GM23338 (cell line): Measurements from ENCODE around the gene OS9. TPM values are rescaled to one million over a fixed set of nuclear protein-coding genes. Genes with fewer than 3 reads are reported as not detected.

ENCODE experiments used
- ATAC-seq: fragments of 200-7000 bp; cut with Tn5 transposase; 3 replicates; pipeline ENCODE4 v1.9.1; 2020
- DNase-seq: peaks from one replicate; pipeline ENCODE4 v3.0.0-alpha.2; 2015; ENCODE audit warnings: low spot score
- H2AFZ ChIP-seq: fragments of 200-600 bp; sonication (generic); 2 replicates; pipeline ENCODE4 v1.8.0; 2016; ENCODE audit warnings: antibody characterized with exemption, mild to moderate bottlenecking, moderate library complexity
- H3F3A ChIP-seq: fragments of 200-600 bp; sonication (generic); replicated peaks from 2 replicates; pipeline ENCODE4 v1.8.0; 2017; ENCODE audit warnings: antibody characterized with exemption, mixed run types, low read depth
- H3K27ac ChIP-seq: fragments of 200-600 bp; sonication (generic); 2 replicates; pipeline ENCODE4 v1.6.1; 2016; ENCODE audit warnings: low read depth
- H3K27me3 ChIP-seq: fragments of 200-600 bp; sonication (generic); 2 replicates; pipeline ENCODE4 v1.8.0; 2016; ENCODE audit warnings: mild to moderate bottlenecking, mixed run types, moderate library complexity; ENCODE audit not compliant: insufficient read depth
- H3K36me3 ChIP-seq: fragments of 200-600 bp; sonication (generic); 2 replicates; pipeline ENCODE4 v1.8.0; 2016; ENCODE audit warnings: mild to moderate bottlenecking; ENCODE audit not compliant: insufficient read depth
- H3K4me1 ChIP-seq: fragments of 200-600 bp; sonication (generic); 2 replicates; pipeline ENCODE4 v1.8.0; 2016; ENCODE audit warnings: mild to moderate bottlenecking, moderate library complexity; ENCODE audit not compliant: insufficient read depth
- H3K4me2 ChIP-seq: fragments of 200-600 bp; sonication (generic); 2 replicates; pipeline ENCODE4 v1.7.1; 2017; ENCODE audit warnings: mixed run types
- H3K4me3 ChIP-seq: fragments of 200-600 bp; sonication (generic); 2 replicates; pipeline ENCODE4 v1.6.1; 2016; ENCODE audit warnings: mixed run types
- H3K79me2 ChIP-seq: fragments of 200-600 bp; sonication (generic); replicated peaks from 2 replicates; pipeline ENCODE4 v1.8.0; 2017; ENCODE audit warnings: mild to moderate bottlenecking; ENCODE audit not compliant: insufficient read depth
- H3K9me2 ChIP-seq: fragments of 200-600 bp; sonication (generic); 2 replicates; pipeline ENCODE4 v1.8.0; 2017; ENCODE audit not compliant: insufficient read depth
- H4K20me1 ChIP-seq: fragments of 200-600 bp; sonication (generic); replicated peaks from 2 replicates; pipeline ENCODE4 v1.8.0; 2017; ENCODE audit warnings: mild to moderate bottlenecking; ENCODE audit not compliant: insufficient read depth
- H3K27ac Mint-ChIP-seq: 2 replicates; pipeline ENCODE4 v1.8.0; 2020; ENCODE audit warnings: inconsistent platforms, mild to moderate bottlenecking, moderate library complexity, mixed read lengths
- H3K27me3 Mint-ChIP-seq: 3 replicates; pipeline ENCODE4 v1.8.0; 2022; ENCODE audit warnings: low read depth, mild to moderate bottlenecking, moderate library complexity, mixed read lengths, inconsistent platforms; ENCODE audit not compliant: insufficient read depth, poor library complexity
- H3K36me3 Mint-ChIP-seq: 3 replicates; pipeline ENCODE4 v1.8.0; 2021; ENCODE audit warnings: low read depth, mild to moderate bottlenecking, inconsistent platforms, moderate library complexity, mixed read lengths
- H3K4me1 Mint-ChIP-seq: 3 replicates; pipeline ENCODE4 v1.8.0; 2020; ENCODE audit warnings: mild to moderate bottlenecking, inconsistent platforms, mixed read lengths
- H3K4me3 Mint-ChIP-seq: 3 replicates; pipeline ENCODE4 v1.8.0; 2021; ENCODE audit warnings: moderate library complexity, mild to moderate bottlenecking, inconsistent platforms, mixed read lengths
- H3K9me3 Mint-ChIP-seq: 3 replicates; pipeline ENCODE4 v1.8.0; 2020; ENCODE audit warnings: moderate library complexity, mild to moderate bottlenecking, inconsistent platforms, mixed read lengths
- CREB1 ChIP-seq: fragments of 250-450 bp; sonication (Bioruptor Pico); IDR thresholded peaks from 2 replicates; pipeline ENCODE4 v1.5.0; 2020; ENCODE audit warnings: low read depth, mild to moderate bottlenecking, moderate library complexity
- CTCF ChIP-seq, 2 experiments: fragments of 200-600 bp in 1 of 2; sonication (generic) in 1 of 2; conservative IDR thresholded peaks; 2 replicates each; pipeline versions ENCODE4 v1.5.1 to v1.6.1; 2016 to 2017; ENCODE audit warnings: antibody characterized with exemption in 2 of 2, low read depth in 2 of 2, mild to moderate bottlenecking in 2 of 2, moderate library complexity in 1 of 2
- ETS1 ChIP-seq: IDR thresholded peaks from 2 replicates; pipeline ENCODE4 v1.6.1; 2016; ENCODE audit warnings: antibody characterized with exemption
- EZH2 ChIP-seq: fragments of 200-600 bp; sonication (generic); IDR thresholded peaks from one replicate; pipeline ENCODE4 v1.8.0; 2017; ENCODE audit warnings: antibody characterized with exemption, mild to moderate bottlenecking, low read depth; ENCODE audit not compliant: unreplicated experiment
- EZH2phosphoT487 ChIP-seq: fragments of 200-600 bp; sonication (generic); IDR thresholded peaks from one replicate; pipeline ENCODE4 v1.8.1; 2018; ENCODE audit warnings: antibody characterized with exemption; ENCODE audit not compliant: unreplicated experiment
- JUNB ChIP-seq: IDR thresholded peaks from one replicate; pipeline ENCODE4 v1.6.1; 2016; ENCODE audit warnings: antibody characterized with exemption; ENCODE audit not compliant: unreplicated experiment
- NANOG ChIP-seq: IDR thresholded peaks from 2 replicates; pipeline ENCODE4 v1.6.1; 2016; ENCODE audit warnings: antibody characterized with exemption, borderline replicate concordance
- POLR2AphosphoS5 ChIP-seq: IDR thresholded peaks from 2 replicates; pipeline ENCODE4 v1.6.1; 2016; ENCODE audit warnings: antibody characterized with exemption, low read depth
- REST ChIP-seq: IDR thresholded peaks from one replicate; pipeline ENCODE4 v1.6.1; 2018; ENCODE audit warnings: antibody characterized with exemption; ENCODE audit not compliant: unreplicated experiment
- STAT1 ChIP-seq: IDR thresholded peaks from one replicate; pipeline ENCODE4 v1.6.1; 2016; ENCODE audit warnings: antibody characterized with exemption; ENCODE audit not compliant: unreplicated experiment
- ZNF114 ChIP-seq: fragments of 250-450 bp; sonication (Bioruptor Pico); IDR thresholded peaks from 2 replicates; pipeline ENCODE4 v1.5.0; 2020; ENCODE audit warnings: mild to moderate bottlenecking, moderate library complexity
- ZNF331 ChIP-seq: fragments of 250-450 bp; sonication (Bioruptor Pico); IDR thresholded peaks from 2 replicates; pipeline ENCODE4 v1.5.0; 2020; ENCODE audit warnings: low read depth, mild to moderate bottlenecking, moderate library complexity
- ZNF462 ChIP-seq: fragments of 250-450 bp; sonication (Bioruptor Pico); IDR thresholded peaks from 2 replicates; pipeline ENCODE4 v1.5.0; 2020; ENCODE audit warnings: mild to moderate bottlenecking, moderate library complexity
- polyA plus RNA-seq: library from polyadenylated mRNA; unstranded; fragments of >200 nt; fragmentation: Nextera tagmentation; extraction: Ambion mirVana; gene quantifications from 2 replicates; pipeline ENCODE4 v1.2.1, GENCODE V29; 2016
- total RNA-seq: library from RNA; depleted of rRNA; stranded (reverse); fragments of >200 nt; shearing (Covaris generic); gene quantifications from 2 replicates; pipeline ENCODE4 v1.2.3, GENCODE V29; 2014

OS9 gene
- total and polyA plus RNA-seq, 2 experiments from 2014 or later: 27.5 to 79.7 TPM

GRCh38 chr12:57732726-57733593 is 39.0 kb downstream of the OS9 start:
- Histone ChIP-seq H3F3A (peaks cover 10% of the 10 kb centered on the region), H3K4me3 (no peak overlapping the region), H3K4me2 (no peak overlapping the region), H3K27me3 (peaks cover 100% of the 10 kb centered on the region), H3K9me2 (no peaks in the 10 kb centered on the region), H3K27ac (no peak overlapping the region), H4K20me1 (no peaks in the 10 kb centered on the region; the same call in 1 of the 2 replicates), H2AFZ (no peak overlapping the region), H3K79me2 (no peaks in the 10 kb centered on the region), H3K36me3 (no peaks in the 10 kb centered on the region), H3K4me1 (peaks cover 15% of the 10 kb centered on the region)
- H3K27me3 Mint-ChIP-seq: peaks cover 95% of the 10 kb centered on the region
- peaks cover 2% of the 10 kb centered on the region for H3K9me3 Mint-ChIP-seq
- no peak overlapping the region for H3K4me3 Mint-ChIP-seq
- TF ChIP-seq STAT1: no peak
- TF ChIP-seq ZNF114 (CRISPR knock-in tag): no peak
- TF ChIP-seq EZH2phosphoT487: no peak
- TF ChIP-seq ZNF331: no peak
- TF ChIP-seq CTCF (conservative IDR thresholded peaks at IDR 0.05; ENCODE audit: low read depth in 2 of 2): no peak
- TF ChIP-seq EZH2: no peak
- TF ChIP-seq ETS1: no peak
- TF ChIP-seq JUNB: no peak
- TF ChIP-seq POLR2AphosphoS5: no peak
- no peak for TF ChIP-seq REST
- TF ChIP-seq ZNF462 (CRISPR knock-in tag): no peak
- TF ChIP-seq NANOG: no peak
- TF ChIP-seq CREB1 (CRISPR knock-in tag): no peak
- no peak for DNase-seq
- no peak overlapping the region for H3K27ac Mint-ChIP-seq
- ATAC-seq: no peak
- no peaks in the 10 kb centered on the region; the same call in 2 of the 3 replicates for H3K36me3 Mint-ChIP-seq
- H3K4me1 Mint-ChIP-seq: peaks cover 24% of the 10 kb centered on the region
